Neuron (in vitro differentiated cells): ENCODE results near the gene CACNA1F.

Source experiments
- H2AFZ ChIP-seq: one replicate; pipeline ENCODE4 v1.6.1; 2013; ENCODE audit warnings: low read depth, mild to moderate bottlenecking, inconsistent platforms, low read length, moderate library complexity
- H3K27me3 ChIP-seq: one replicate; pipeline ENCODE4 v1.6.1; 2013; ENCODE audit warnings: low read length; ENCODE audit not compliant: insufficient read depth
- H3K36me3 ChIP-seq: one replicate; pipeline ENCODE4 v1.6.1; 2013; ENCODE audit warnings: low read length; ENCODE audit not compliant: insufficient read depth
- H3K4me1 ChIP-seq: one replicate; pipeline ENCODE4 v1.6.1; 2013; ENCODE audit warnings: low read length; ENCODE audit not compliant: insufficient read depth
- H3K4me3 ChIP-seq: 2 replicates; pipeline ENCODE4 v1.5.1; 2013; ENCODE audit warnings: mild to moderate bottlenecking, low read length, moderate library complexity
- H3K9me3 ChIP-seq: one replicate; pipeline ENCODE4 v1.6.1; 2013; ENCODE audit warnings: low read length

The CACNA1F gene

GRCh38 chrX:49165901-49166881 is 66.9 kb downstream of the CACNA1F start:
- H2AFZ ChIP-seq: no peak overlapping the region
- no peak overlapping the region for H3K4me3 ChIP-seq
- H3K36me3 ChIP-seq: no peaks in the 10 kb centered on the region
- no peaks in the 10 kb centered on the region for H3K4me1 ChIP-seq
- H3K27me3 ChIP-seq: peaks cover 11% of the 10 kb centered on the region
- no peaks in the 10 kb centered on the region for H3K9me3 ChIP-seq

- peaks cover 6% of the 10 kb centered on the region for H3K27me3 ChIP-seq
Measured at GRCh38 chrX:49164589-49165360, 68.4 kb downstream of the CACNA1F start.

GRCh38 chrX:49163555-49164419 is 69.4 kb downstream of the CACNA1F start:
- Histone ChIP-seq H3K27me3 (no peaks in the 10 kb centered on the region), H3K4me1 (no peaks in the 10 kb centered on the region), H3K9me3 (no peaks in the 10 kb centered on the region), H3K4me3 (peak overlapping the region; percentile 29), H2AFZ (no peak overlapping the region), H3K36me3 (no peaks in the 10 kb centered on the region)

More at GRCh38 chrX:49164589-49165360, 68.4 kb downstream of the CACNA1F start:
- Histone ChIP-seq H3K4me1 (no peaks in the 10 kb centered on the region), H2AFZ (no peak overlapping the region), H3K36me3 (no peaks in the 10 kb centered on the region), H3K4me3 (no peak overlapping the region), H3K9me3 (no peaks in the 10 kb centered on the region)

DNA sequence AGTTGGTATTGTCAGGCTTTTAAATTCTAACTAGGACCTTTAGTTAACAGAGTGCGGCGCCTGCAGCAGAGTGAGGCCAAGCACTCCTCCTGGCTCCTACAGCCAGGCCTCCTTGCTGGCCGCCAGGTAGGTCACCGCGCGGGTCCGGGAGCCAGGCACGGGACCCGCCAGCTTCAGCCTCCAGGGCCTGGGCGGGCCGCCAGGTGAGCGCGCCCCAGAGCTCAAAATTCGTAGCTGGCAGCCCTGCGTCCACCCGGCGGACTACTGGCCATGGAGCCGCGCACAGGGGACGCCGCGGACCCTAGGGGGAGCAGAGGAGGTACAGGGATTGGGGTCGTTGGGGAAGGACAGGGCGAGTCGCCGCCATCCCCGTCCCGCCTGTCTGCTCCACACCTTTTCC is 70.5 kb downstream of the CACNA1F start, which contains the start of gene MAGIX:
Gene MAGIX (plus strand): TSS at position 139 of the 400 bp plus-strand sequence. CDS start 132 bp downstream, at position 271.
- Histone ChIP-seq H3K4me1 (no peaks in the 10 kb centered on the region), H3K4me3 (no peak within 1 kb of the TSS), H3K9me3 (no peaks in the 10 kb centered on the region), H3K36me3 (no peaks in the 10 kb centered on the region), H3K27me3 (no peaks in the 10 kb centered on the region), H2AFZ (no peak within 1 kb of the TSS)

DNA sequence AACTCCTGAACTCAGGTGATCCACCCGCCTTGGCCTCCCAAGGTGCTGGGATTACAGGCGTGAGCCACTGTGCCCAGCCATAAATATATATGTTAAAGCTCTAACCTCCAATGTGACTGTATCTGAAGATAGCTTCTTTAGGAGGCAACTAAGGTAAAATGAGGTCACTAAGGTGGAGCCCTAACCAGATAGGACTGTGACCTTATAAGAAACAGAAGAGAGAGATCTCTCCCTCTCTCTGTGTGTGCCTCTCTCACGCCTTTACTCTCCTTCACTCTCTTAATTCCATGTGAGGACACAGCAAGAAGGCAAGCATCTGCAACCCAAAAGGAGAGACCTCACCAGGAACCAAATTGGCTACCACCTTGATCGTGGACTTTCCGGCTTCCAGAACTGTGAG is 71.5 kb downstream of the CACNA1F start:
- no peaks in the 10 kb centered on the region for H3K27me3 ChIP-seq

DNA sequence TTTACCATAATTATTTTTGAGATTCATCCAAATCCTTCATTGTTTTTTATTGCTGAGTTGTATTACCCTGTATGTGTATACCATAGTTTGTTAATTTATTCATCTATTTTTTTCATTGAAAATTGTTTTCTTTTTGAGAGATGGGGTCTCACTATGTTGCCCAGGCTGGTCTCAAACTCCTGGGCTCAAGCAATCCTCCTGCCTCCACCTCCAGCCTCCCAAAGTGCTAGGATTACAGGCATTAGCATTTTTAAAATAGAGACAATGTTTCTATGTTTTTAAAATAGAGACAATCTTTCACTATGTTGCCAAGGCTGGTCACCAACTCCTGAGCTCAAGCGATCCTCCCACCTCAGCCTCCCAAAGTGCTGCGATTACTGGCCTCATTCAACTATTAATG is 72.2 kb downstream of the CACNA1F start:
- H3K27me3 ChIP-seq: no peaks in the 10 kb centered on the region
- no peaks in the 10 kb centered on the region for H3K36me3 ChIP-seq
- H3K4me3 ChIP-seq: no peak overlapping the region
- no peaks in the 10 kb centered on the region for H3K9me3 ChIP-seq
- H3K4me1 ChIP-seq: no peaks in the 10 kb centered on the region
- H2AFZ ChIP-seq: no peak overlapping the region

More for the DNA sequence above, 71.5 kb downstream of the CACNA1F start:
- H3K4me3 ChIP-seq: no peak overlapping the region
- no peaks in the 10 kb centered on the region for H3K9me3 ChIP-seq
- no peaks in the 10 kb centered on the region for H3K4me1 ChIP-seq
- H3K36me3 ChIP-seq: no peaks in the 10 kb centered on the region
- no peak overlapping the region for H2AFZ ChIP-seq

- no peaks in the 10 kb centered on the region for H3K27me3 ChIP-seq
- no peaks in the 10 kb centered on the region for H3K4me1 ChIP-seq
- no peak overlapping the region for H2AFZ ChIP-seq
- no peak overlapping the region for H3K4me3 ChIP-seq
- H3K9me3 ChIP-seq: no peaks in the 10 kb centered on the region
- no peaks in the 10 kb centered on the region for H3K36me3 ChIP-seq
Measured at GRCh38 chrX:49157194-49157593, 75.9 kb downstream of the CACNA1F start.

DNA sequence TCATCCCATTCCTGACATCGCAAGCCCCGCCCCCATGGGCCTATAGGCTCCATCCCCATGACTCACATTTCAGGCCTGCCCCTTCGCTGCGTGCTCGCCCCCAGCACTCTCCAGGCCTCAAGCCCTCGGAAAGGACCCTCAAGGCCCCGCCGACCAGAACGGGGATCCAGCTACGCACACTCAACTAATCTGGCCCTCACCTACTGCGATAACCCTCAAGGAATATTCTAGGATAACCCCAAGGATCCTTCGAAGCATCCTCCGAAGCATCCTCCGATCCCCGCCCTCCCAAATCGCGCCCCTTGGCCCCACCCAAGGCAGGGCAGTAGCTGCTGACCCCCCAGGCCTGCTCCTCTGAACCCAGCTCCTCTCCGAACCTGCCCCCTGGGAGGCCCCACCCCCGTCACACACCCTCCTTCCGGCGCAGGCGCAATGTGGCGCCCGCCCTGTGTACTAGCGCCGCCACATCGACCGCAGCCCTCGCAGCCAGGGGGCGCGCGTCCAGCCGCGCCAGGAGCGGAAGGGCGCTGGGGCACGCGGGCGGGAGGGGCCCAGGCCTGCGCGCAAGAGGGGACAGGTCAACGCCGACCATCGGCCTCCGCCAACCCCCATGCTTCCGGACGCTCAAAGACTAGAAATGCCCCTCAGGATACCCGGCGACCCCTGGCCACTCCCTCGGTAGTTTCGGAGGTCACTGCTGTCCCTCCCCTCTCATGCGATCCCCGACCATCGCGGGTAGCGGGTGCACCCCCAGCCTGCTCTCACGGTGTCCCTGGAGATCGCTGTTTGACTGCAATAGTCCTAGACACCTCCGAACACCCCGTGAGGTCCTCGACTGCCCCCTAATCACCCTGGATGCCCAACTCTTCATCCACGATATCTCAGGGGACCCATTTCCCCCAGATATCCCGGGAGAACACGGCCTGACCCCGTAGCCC is 77.0 kb downstream of the CACNA1F start:
- Histone ChIP-seq H3K9me3 (no peaks in the 10 kb centered on the region), H3K4me3 (peak overlapping the region; percentile 35), H2AFZ (no peak overlapping the region), H3K27me3 (no peaks in the 10 kb centered on the region), H3K36me3 (no peaks in the 10 kb centered on the region), H3K4me1 (no peaks in the 10 kb centered on the region)

- H3K4me1 ChIP-seq: no peaks in the 10 kb centered on the region
- H2AFZ ChIP-seq: no peak overlapping the region
- no peaks in the 10 kb centered on the region for H3K9me3 ChIP-seq
- H3K4me3 ChIP-seq: peak overlapping the region; percentile 35
- H3K36me3 ChIP-seq: no peaks in the 10 kb centered on the region
- H3K27me3 ChIP-seq: no peaks in the 10 kb centered on the region
Measured at GRCh38 chrX:49155243-49155899, 77.8 kb downstream of the CACNA1F start.
